ENCODE measurements around the gene KAT7. TPM values are rescaled to one million over a fixed set of nuclear protein-coding genes. Genes with fewer than 3 reads are reported as not detected.
"Not testable (repeated sequence)": the region's sequence is repeated elsewhere in the genome, so short reads cannot be mapped to it uniquely, and the experiment has no call there.

Gene KAT7
- total and polyA plus RNA-seq, 10 of the 15 experiments (the other 5 are each of a cell fraction or from before 2014, with no cell fraction given): 6.6 to 45.8 (median 26.3) TPM

DNA sequence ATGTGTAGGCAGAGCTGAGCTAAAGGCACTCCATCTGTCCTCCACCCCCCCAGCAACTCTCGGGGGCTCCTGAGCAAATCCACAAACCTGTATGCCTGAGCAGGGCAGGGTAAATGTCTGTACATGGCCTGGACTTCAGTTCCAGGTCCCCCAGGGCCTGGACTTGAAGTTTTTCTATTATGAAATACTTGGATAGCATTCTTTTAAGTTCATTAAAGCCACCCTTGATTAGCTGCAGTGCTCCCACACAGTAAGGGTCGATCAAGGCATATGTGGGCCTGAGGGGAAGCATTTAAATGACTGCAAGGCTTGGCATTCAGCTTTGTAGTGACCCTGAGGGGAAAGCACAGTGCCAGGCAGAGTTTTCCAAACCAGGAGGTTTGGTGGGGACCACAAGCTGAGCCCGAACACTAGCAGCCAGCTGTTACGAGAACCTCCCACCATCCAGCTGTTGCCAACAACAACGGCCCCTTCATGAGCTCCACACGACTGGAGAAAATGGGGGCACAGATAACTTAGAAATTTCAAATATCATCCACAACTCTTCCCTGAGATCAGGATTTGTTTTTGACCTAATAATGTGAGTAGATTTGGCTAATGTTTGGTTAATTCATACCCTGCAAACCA lies 31.2 kb upstream of the KAT7 start:
- ChIA-PET CTCF (interaction anchor here (1.1 to 2.5 kb wide), 3 partner anchors 10 to 49 kb away, joined by 3 to 9 read pairs (median 4); partner anchors contain the start of gene SLC35B1), SMC1A (ENCODE audit: uncharacterized antibody, unreplicated experiment) (interaction anchor here (0.9 to 12.5 kb wide), 6 partner anchors 10 to 51 kb away, joined by 3 to 86 read pairs (median 4); no protein-coding TSS in a partner anchor), POLR2A (interaction anchor here (0.7 to 1.6 kb wide), 3 partner anchors 10 to 1220 kb away, joined by 3 to 5 read pairs (median 4); no protein-coding TSS in a partner anchor), RAD21 (ENCODE audit: unreplicated experiment) (no interaction called here)
- no TSS peak for BruUV-seq (replicated peaks)
- intact Hi-C loops (cut with micrococcal nuclease; ENCODE audit: unreplicated experiment): no loop called here
- Histone ChIP-seq H2AFZ (ENCODE audit: control insufficient read depth, low read depth, low read length) (no peak overlapping the region), H4K20me1 (ENCODE audit: control insufficient read depth, insufficient read depth) (no peaks in the 10 kb centered on the region), H3K9ac (ENCODE audit: control insufficient read depth, insufficient read depth, low read length) (no peak overlapping the region), H3K4me1 (ENCODE audit: control insufficient read depth, insufficient read depth, low read length) (peaks cover 19% of the 10 kb centered on the region), H3K36me3 (ENCODE audit: control insufficient read depth in 2 of 2, insufficient read depth in 2 of 2, low read length in 1 of 2) (peaks cover 0 to 6% of the 10 kb centered on the region in 2 experiments; a peak in 1 of 4 replicates), H3K79me2 (ENCODE audit: control insufficient read depth, insufficient read depth, low read length) (peaks cover 11% of the 10 kb centered on the region), H3K4me3 (no peak overlapping the region), H3K27ac (ENCODE audit: control insufficient read depth, insufficient read depth) (no peak overlapping the region), H3K27me3 (replicated peaks in 1 of 2; ENCODE audit: control insufficient read depth in 2 of 2, insufficient read depth in 2 of 2, low read length in 1 of 2) (no peaks in the 10 kb centered on the region), H3K9me3 (replicated peaks; ENCODE audit: control insufficient read depth, insufficient read depth, low read length) (no peaks in the 10 kb centered on the region), H3K4me2 (ENCODE audit: control insufficient read depth, insufficient read depth) (no peak overlapping the region)
- no peak for FAIRE-seq
- 100% methylated on average over 6 of the region's 6 CpGs for WGBS (ENCODE audit: insufficient coverage, insufficient replicate concordance, low lambda C conversion rate, missing lambda C conversion rate)
- in situ Hi-C loops (cut with MboI): no loop called here
- ATAC-seq: no peak
- TF ChIP-seq SRF (IDR thresholded peaks at IDR 0.05; ENCODE audit: low read depth in 2 of 2, low read length in 2 of 2) (no peak), STAT1 (conservative IDR thresholded peaks at IDR 0.05) (no peak), CREM (IDR thresholded peaks at IDR 0.05; ENCODE audit: low read depth) (no peak), YBX1 (IDR thresholded peaks at IDR 0.05) (no peak), HDGF (IDR thresholded peaks at IDR 0.05) (no peak), FOS (IDR thresholded peaks at IDR 0.05; ENCODE audit: borderline replicate concordance, extremely low read depth, insufficient read length) (no peak), POLR2AphosphoS5 (IDR thresholded peaks at IDR 0.05; ENCODE audit: low read length) (no peak)
- no peak for DNase-seq (ENCODE audit: low read depth, low spot score)

DNA sequence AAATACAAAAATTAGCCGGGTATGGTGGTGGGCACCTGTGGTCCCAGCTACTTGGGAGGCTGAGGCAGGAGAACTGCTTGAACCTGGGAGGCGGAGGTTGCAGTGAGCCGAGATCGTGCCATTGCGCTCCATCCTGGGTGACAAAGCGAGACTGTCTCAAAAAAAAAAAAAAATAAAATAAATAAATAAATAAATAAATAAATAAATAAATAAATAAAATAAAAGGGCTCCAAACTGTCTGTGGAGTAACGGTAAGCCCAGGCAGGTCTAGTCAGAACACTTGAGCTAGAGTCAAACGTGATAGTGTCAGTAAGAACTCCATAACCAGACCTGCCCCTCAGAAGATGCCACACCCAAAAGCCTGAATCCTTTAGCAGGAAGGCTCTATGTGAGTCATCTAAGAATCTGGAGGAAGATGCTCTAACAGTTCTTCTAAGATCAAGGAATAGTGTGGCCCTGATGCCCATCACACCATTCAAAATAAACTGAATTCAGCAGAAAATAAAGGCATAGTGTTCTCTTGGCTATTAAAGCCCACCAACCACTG lies 29.9 kb upstream of the KAT7 start:
- ChIA-PET SMC1A (ENCODE audit: uncharacterized antibody, unreplicated experiment) (interaction anchor here (0.9 to 12.5 kb wide), 6 partner anchors 9 to 63 kb away, joined by 3 to 128 read pairs (median 5); no protein-coding TSS in a partner anchor), RAD21 (ENCODE audit: unreplicated experiment) (interaction anchor here (1.0 to 1.8 kb wide), 2 partner anchors 10 to 11 kb away, joined by 3 to 5 read pairs; no protein-coding TSS in a partner anchor), POLR2A (interaction anchor here (0.6 to 8.5 kb wide), 3 partner anchors 10 to 18 kb away, joined by 3 to 116 read pairs (median 4); no protein-coding TSS in a partner anchor), CTCF (interaction anchor here (0.6 to 2.5 kb wide), 6 partner anchors 8 to 201 kb away, joined by 3 to 9 read pairs (median 3); partner anchors contain the start of gene SLC35B1)
- H2AFZ ChIP-seq (ENCODE audit: control insufficient read depth, low read depth, low read length); H3K4me2 ChIP-seq (ENCODE audit: control insufficient read depth, insufficient read depth); H4K20me1 ChIP-seq (ENCODE audit: control insufficient read depth, insufficient read depth); H3K27me3 ChIP-seq (replicated peaks in 1 of 2; ENCODE audit: control insufficient read depth in 2 of 2, insufficient read depth in 2 of 2, low read length in 1 of 2); in situ Hi-C loops (cut with MboI); FAIRE-seq; H3K9me3 ChIP-seq (replicated peaks; ENCODE audit: control insufficient read depth, insufficient read depth, low read length); H3K4me3 ChIP-seq; BruUV-seq (replicated peaks); DNase-seq (ENCODE audit: low read depth, low spot score); H3K27ac ChIP-seq (ENCODE audit: control insufficient read depth, insufficient read depth); H3K9ac ChIP-seq (ENCODE audit: control insufficient read depth, insufficient read depth, low read length); ATAC-seq; intact Hi-C loops (cut with micrococcal nuclease; ENCODE audit: unreplicated experiment); H3K36me3 ChIP-seq (ENCODE audit: control insufficient read depth in 2 of 2, insufficient read depth in 2 of 2, low read length in 1 of 2): not testable (repeated sequence)
- H3K79me2 ChIP-seq (ENCODE audit: control insufficient read depth, insufficient read depth, low read length): peaks cover 23% of the 10 kb centered on the region
- 96% methylated on average over 8 of the region's 8 CpGs for WGBS (ENCODE audit: insufficient coverage, insufficient replicate concordance, low lambda C conversion rate, missing lambda C conversion rate)
- H3K4me1 ChIP-seq (ENCODE audit: control insufficient read depth, insufficient read depth, low read length): peaks cover 22% of the 10 kb centered on the region

Data from GM12878 (cell line).